GM18505 (cell line): ENCODE results near the gene TDRD9.

Source experiments
- ATAC-seq: cut with Tn5 transposase; IDR thresholded peaks from one replicate; pipeline ENCODE4 v1.9.1; 2021; ENCODE audit not compliant: unreplicated experiment
- POLR2A ChIP-seq: IDR thresholded peaks from 4 replicates; pipeline ENCODE4 v1.6.1; 2011; ENCODE audit warnings: borderline replicate concordance; ENCODE audit not compliant: insufficient read depth, insufficient read length; ENCODE audit errors: extremely low read depth

Gene TDRD9

DNA sequence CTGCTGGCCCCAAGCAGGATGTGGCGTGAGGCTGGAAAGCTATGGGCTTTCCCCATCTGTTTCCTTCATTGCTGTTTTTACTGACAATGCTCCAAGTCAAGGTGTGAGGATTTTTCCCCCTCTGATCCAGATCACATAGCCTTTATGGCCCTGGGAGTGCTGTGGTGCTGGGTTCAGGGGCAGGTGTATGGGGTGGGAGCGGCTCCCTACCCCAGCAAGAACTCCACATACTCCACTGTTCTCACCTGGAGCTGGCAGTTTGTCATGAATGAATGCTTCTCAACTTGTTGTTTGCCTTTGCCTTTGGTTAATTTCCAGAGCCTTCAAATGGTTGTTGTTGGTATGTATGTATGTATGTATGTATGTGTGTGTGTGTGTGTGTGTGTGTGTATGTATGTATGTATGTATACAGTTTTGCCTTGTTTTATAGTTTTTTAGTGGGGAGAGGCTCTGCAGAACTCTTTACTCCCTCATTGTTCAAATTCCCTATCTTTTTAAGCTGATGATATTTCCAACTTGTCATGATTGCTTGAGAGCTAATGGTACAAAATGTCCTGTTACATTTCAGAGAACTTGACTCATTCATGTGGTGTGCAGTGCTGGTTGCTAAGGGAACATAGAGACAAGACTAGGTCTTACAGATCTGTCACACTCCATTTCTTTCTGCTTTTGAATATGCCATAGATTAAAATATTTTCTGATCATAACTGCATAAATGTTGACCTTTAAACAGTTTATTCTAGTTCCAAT lies 120.7 kb downstream of the TDRD9 start:
- no peak for ATAC-seq

DNA sequence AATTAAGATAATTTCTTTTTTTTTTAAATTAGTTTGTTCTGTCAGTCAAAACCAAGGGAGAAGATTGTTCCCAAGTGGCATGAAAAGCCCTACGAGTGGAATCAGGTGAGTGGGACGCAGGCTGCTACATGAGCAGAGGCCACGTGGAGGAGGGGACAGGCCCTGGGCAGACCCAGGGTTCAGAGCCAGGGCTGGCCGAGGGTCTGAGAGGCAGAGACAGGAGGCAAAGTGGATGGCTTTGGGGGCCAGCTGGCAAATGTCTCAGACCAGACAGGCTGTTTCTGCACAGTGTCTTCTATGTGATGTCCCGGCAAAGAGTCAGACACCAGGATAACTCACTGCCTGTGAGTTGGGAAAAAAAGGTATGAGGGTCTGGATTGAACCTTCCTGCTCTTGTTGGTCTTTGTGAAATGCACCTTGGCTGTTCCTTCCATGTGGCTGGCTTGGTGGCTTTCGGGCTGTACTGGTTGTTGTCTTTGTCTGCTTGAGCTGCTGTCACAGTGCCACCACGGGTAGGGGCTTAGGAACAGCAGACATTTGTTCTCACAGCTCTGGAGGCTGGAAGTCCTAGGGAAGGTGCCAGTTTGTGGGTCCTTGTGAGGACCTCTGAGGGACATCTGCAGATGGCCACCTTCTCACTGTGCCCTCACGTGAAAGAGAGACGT lies 121.5 kb downstream of the TDRD9 start:
- no peak for ATAC-seq
- no peak for TF ChIP-seq POLR2A

More for the DNA sequence above, 120.7 kb downstream of the TDRD9 start:
- no peak for TF ChIP-seq POLR2A

DNA sequence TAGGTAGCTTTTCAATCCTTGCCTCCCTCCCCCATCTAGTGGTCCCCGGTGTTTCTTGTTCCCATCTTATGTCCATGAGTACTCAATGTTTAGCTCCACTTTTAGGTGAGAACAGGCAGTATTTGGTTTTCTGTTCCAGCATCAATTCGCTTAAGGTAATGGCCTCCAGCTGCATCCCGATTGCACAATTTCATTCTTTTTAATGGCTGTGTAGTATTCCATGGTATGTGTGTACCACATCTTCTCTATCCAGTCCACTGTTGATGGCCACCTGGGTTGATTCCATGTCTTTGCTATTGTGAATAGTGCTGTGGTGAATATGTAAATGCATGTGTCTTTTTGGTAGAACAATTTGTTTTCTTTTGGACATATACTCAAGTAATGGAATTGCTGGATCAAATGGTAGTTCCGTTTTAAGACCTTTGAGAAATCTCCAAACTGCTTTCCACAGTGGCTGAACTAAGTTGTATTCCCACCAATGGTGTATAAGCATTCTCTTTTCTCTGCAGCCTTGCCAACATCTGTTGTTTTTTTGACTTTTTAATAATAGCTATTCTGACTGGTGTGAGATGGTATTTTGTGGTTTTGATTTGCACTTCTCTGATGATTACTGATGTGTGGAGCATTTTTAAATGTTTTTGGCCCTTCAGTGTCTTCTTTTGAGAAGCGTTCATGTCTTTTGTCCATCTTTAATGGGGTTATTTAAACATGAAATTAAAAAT lies 123.0 kb downstream of the TDRD9 start:
- ATAC-seq: no peak

DNA sequence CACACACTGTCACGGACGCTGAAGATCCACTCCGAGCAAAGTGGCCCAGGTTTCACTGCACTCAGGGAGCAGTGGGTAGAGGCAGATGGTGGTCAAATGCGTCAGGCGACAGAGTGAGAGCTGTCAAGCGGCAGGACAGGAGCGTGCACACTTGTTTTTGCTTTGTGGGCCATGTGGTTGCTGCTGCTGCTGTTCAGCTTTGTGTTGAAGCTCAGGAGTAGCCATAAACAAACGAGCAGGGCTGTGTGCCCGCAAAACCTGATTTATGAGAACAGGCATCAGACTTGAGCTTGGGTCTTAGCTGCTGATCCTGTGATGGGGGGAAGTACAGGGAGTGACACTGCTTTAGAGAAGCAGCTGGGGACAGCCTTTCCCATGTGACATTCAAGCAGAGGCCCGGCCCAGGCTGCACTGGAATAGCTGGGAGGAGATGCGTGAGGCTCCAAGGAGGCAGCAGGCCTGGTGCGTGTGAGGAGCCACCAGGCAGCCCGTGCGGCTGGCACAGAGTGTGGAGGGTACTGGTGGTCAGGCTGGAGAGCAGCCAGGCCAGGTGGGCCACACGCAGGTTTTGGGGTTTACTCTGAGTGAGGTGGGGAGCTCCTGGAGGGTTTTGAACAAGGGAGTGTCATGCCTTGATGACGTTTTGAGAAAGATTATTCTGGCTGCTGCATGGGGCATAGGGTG lies 126.1 kb downstream of the TDRD9 start:
- no peak for ATAC-seq
- no peak for TF ChIP-seq POLR2A

More for the DNA sequence above, 123.0 kb downstream of the TDRD9 start:
- no peak for TF ChIP-seq POLR2A

DNA sequence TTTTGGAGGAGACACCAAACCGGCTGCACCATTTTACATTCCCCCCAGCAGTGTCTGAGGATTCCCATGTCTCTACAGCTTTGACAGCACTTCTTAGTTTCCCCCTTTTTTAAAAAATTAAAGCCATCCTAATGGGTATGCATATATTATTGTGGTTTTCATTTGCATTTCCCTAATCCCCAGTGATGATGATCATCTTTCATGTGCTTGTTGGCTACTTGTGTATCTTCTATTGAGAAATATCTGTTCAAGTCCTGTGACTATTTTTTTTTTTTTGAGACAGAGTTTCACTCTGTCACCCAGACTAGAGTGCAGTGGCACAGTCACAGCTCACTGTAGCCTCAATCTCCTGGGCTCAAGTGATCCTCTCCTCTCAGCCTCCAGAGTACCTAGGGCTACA lies 134.0 kb downstream of the TDRD9 start:
- no peak for TF ChIP-seq POLR2A
- ATAC-seq: no peak

DNA sequence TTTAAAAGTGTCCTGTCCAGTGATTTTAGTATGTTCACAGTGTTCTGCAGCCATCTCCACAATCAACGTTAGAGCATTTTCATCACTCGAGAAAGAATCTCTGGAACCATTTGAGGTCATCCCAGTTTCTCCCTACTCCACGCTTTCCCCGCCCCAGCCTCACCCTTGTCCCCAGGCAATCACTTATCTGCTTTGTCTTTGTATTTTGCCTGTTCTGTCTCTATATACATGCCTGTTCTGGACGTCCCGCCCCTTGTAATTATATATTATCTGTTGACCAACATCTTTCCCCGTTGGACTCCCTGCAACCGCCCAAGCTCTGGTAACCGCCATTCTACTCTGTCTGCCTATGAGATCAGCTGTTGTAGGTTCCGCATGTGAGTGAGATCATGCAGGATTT lies 135.7 kb downstream of the TDRD9 start:
- ATAC-seq: no peak
- no peak for TF ChIP-seq POLR2A

DNA sequence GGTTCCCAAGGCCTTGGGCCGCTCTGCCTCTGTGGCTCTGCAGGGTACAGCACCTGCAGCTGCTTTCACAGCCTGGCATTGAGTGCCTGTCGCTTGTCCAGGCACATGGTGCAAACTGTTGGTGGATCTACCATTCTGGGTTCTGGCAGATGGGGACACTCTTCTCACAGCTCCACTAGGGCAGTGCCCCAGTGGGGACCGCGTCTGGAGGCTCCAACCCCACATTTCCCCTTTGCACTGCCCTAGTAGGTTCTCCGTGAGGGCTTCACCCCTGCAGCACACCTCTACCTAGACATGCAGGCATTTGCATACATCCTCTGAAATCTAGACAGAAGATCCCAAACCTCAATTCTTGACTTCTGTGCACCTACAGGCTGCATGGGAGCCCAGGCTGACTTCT lies 138.0 kb downstream of the TDRD9 start:
- ATAC-seq: no peak
- TF ChIP-seq POLR2A: no peak

DNA sequence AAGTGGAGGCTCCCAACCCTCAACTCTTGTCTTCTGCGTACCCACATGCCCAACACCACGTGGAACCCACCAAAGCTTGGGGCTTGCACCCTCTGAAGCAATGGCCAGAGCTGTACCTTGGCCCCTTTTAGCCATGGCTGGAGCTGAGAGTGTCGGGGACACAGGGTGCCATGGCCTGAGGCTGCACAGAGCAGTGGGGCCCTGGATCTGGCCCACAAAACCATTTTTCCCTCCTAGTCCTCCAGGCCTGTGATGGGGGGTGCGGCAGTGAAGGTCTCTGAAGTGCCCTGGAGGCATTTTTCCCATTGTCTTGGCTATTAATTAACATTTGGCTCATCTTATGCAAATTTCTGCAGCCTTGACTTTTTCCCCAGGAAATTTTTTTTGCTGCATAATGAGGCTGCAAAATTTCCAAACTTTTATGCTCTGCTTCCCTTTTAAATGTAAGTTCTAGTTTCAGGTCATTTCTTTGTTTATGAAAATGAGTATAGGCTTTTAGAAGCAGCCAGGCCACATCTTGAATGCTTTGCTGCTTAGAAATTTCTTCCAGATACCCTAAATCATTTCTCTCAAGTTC lies 138.6 kb downstream of the TDRD9 start:
- no peak for TF ChIP-seq POLR2A
- no peak for ATAC-seq

DNA sequence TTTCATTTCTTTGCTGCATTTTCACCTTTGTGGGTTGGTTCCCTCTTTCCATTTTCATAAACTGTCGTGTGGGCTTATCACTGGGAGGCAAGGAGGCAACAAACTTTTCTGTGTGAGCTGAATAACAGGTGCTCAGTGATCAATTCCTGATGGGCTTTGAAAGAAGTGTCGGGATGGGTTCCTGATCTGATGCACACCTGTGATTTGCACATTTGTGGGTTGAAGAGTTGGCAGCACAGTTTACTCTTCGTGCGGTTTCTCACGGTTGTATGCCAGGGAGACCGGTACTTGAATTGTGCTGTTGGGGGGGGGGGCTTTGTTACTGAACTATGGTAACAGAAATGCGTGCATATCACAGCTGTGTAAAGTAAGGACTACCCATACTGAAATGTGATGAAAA lies 141.3 kb downstream of the TDRD9 start:
- no peak for TF ChIP-seq POLR2A
- ATAC-seq: no peak

DNA sequence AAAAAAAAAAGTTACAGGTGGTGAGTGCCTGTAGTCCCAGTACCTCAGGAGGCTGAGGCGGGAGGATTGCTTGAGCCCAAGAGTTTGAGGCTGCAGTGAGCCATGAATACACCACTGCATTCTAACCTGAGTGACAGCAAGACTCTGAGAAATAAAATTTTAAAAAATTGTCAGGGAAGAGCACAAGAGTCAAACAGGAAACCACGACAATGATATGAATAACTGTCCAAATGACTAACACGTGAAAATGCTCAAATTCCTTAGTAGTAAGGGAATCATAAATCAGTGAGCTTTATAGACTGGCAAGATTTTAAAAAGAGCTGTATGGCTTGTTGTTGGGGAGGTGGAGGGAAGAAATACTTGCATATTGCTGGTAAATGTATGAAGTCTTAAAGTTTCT lies 144.3 kb downstream of the TDRD9 start:
- ATAC-seq: no peak
- no peak for TF ChIP-seq POLR2A

DNA sequence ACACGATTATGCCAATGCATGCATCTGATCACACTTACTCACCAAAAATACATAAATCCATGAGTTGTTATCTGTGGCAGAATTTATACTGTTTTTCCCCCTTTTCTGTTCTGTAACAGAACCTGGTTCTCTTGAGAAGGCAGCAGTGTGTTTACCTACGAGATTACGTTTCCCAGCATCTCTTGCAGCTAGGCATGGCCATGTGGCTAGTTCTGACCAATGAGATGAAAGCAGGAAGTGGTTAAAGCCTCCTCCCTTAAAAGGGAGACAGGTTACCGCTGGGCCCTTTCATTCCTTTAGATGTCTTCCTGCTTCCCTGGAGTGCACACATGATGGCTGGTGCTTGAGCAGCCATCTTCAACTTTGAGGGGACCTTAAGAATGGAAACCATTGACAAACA lies 145.5 kb downstream of the TDRD9 start:
- TF ChIP-seq POLR2A: no peak
- ATAC-seq: no peak

DNA sequence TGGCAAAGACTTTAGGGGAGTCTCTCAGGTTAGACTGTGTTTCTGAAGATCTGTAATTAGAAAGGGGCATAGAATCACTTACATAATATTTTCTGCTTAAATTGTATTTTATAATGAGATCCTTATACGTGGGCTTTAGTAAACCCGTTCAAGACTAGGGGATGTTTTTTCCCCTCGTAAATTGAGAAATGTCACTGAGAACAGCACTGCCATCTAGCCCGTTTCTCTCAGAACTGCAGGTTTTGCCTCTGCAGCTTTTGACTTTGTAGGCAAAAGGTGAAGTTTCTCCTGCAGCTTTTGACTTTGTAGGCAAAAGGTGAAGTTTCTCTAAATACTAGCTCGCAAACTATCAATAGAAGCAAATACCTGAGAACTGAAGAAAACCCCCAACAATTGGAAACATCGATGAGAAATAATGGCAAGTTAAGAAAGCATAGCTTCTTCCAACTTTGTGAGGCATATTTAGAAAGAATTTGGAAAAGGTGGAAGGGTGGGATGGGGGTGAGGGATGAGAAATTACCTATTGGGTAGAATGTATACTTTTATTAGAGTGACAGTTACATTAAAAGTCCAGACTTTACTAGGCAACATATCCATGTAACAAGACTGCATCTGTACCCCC lies 147.4 kb downstream of the TDRD9 start:
- ATAC-seq: no peak
- TF ChIP-seq POLR2A: no peak
